Anterior cingulate cortex (tissue), 58 donors: ENCODE data around the gene SPATA16.

Experiments
- DNase-seq, 58 donors: peaks; one replicate each; lab custom pipeline; 2025; lab: John Stamatoyannopoulos, UW

Gene SPATA16

GRCh38 chr3:172846706-172847105 lies 294.3 kb downstream of the SPATA16 start:
- no peak for DNase-seq

DNA sequence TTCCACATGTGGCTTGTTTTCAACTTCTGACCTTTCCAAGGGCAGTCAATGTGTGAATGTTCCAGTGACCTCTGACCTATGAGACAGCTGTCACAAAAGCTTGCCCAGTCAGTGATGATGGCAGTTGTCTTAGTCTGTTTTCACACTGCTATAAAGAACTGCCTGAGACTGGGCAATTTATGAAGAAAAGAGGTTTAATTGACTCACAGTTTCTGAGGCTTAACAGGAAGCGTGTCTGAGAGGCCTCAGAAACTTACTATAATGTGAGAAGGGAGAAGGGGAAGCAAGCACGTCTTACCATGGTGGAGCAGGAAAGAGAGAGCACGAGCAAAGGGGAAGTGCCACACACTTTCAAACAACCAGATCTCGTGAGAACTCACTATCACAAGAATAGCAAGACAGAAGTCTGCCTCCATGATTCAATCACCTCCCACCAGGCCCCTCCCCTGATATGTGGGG lies 294.9 kb downstream of the SPATA16 start:
- DNase-seq = no peak

DNA sequence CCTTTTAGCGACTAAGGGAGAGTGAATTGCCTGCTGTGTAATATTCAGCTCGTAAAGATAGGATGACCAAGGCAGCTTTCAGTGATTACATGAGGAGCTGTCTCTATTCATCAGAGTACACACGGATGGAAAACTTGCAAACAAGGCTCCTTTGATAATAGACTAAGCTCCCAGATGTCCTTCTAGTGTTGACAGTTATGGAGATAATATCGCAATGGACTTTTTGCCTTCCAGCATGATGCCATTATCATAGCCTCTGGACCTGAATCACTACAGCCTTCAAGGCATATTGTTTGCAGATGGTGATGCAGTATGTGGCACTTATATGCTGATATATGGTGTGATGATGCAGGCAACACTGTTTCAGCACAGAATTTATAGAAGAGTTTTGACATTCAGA lies 296.6 kb downstream of the SPATA16 start:
- DNase-seq = no peak

- DNase-seq = no peak
These were observed 300.1 kb downstream of the SPATA16 start for GRCh38 chr3:172840913-172841312.

DNA sequence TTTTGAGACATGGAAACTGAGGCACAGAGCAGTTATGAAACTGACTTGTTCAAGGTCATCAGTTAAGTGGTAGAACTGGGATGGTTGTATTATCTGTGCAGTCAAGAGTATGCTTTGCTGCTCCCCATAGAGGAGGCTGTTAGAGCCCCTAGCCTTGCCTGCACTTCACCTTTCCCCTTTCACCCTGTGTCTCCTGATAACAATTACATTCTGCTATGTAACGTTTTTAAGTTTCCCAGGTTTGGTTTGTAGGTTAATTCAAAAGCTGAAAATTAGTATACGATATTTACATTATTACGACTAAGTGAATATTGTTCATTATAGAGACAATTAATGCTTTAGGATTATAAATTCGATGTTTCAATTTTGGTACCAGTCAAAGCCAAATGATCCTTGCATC lies 300.6 kb downstream of the SPATA16 start:
- no peak for DNase-seq

- DNase-seq = no peak
These were observed 301.4 kb downstream of the SPATA16 start for GRCh38 chr3:172839679-172840078.
